SK-N-SH (cell line): ENCODE measurements around the gene SPRED2. TPM values are rescaled to one million over a fixed set of nuclear protein-coding genes. Genes with fewer than 3 reads are reported as not detected.

Experiments used
- CTCF ChIA-PET: fragments of 300-600, 350-600 bp; formaldehyde crosslinking; extraction: SDS; loops from one replicate; lab custom pipeline; 2021; lab: Yijun Ruan, JAX
- POLR2A ChIA-PET: fragments of 350-600 bp; sonication (Branson Sonifier 250); formaldehyde crosslinking; extraction: SDS; loops from one replicate; lab custom pipeline; 2020; ENCODE audit warnings: antibody characterized with exemption, inconsistent platforms; lab: Yijun Ruan, JAX
- DNase-seq: peaks from one replicate; pipeline ENCODE4 v3.0.0; 2012
- H2AFZ ChIP-seq: fragments of 200-600 bp; sonication (generic); 2 replicates; pipeline ENCODE4 v1.8.1; 2016; ENCODE audit warnings: antibody characterized with exemption, mild to moderate bottlenecking, low read depth
- H3F3A ChIP-seq: fragments of 200-600 bp; sonication (generic); replicated peaks from 2 replicates; pipeline ENCODE3; 2016; ENCODE audit warnings: antibody characterized with exemption, mild to moderate bottlenecking; ENCODE audit not compliant: insufficient read depth
- H3K27ac ChIP-seq, 2 experiments: fragments of 200-500 bp in 1 of 2; fragments of 200-600 bp in 1 of 2; sonication (Bioruptor generic) in 1 of 2; sonication (generic), shearing (Covaris generic) in 1 of 2; 2 replicates each; pipeline versions ENCODE4 v1.5.1 to v1.6.1; 2014 to 2016; ENCODE audit warnings: low read depth in 2 of 2, inconsistent platforms in 1 of 2, low read length in 1 of 2, mild to moderate bottlenecking in 1 of 2, mixed read lengths in 1 of 2
- H3K27me3 ChIP-seq: fragments of 200-600 bp; sonication (generic), shearing (Covaris generic); 2 replicates; pipeline ENCODE4 v1.6.1; 2016; ENCODE audit warnings: mixed run types; ENCODE audit not compliant: insufficient read depth
- H3K36me3 ChIP-seq, 2 experiments: fragments of 200-500 bp in 1 of 2; fragments of 200-600 bp in 1 of 2; sonication (Bioruptor generic) in 1 of 2; sonication (generic) in 1 of 2; replicated peaks in 1 of 2; 2 replicates each; pipeline versions ENCODE3 to v1.5.1; 2014 to 2016; ENCODE audit warnings: low read length in 1 of 2, mild to moderate bottlenecking in 1 of 2; ENCODE audit not compliant: insufficient read depth in 2 of 2, control insufficient read depth in 1 of 2
- H3K4me1 ChIP-seq, 2 experiments: fragments of 200-500 bp in 1 of 2; fragments of 200-600 bp in 1 of 2; sonication (Bioruptor generic) in 1 of 2; sonication (generic), shearing (Covaris generic) in 1 of 2; 2 replicates each; pipeline versions ENCODE4 v1.5.1 to v1.6.1; 2014 to 2016; ENCODE audit warnings: low read depth in 1 of 2, low read length in 1 of 2, mixed run types in 1 of 2; ENCODE audit not compliant: insufficient read depth in 2 of 2, control insufficient read depth in 1 of 2
- H3K4me2 ChIP-seq: fragments of 200-600 bp; sonication (generic), shearing (Covaris generic); 2 replicates; pipeline ENCODE4 v1.6.1; 2017; ENCODE audit warnings: mixed run types
- H3K4me3 ChIP-seq, 2 experiments: fragments of 200-500 bp in 1 of 2; fragments of 200-600 bp in 1 of 2; sonication (Bioruptor generic) in 1 of 2; sonication (generic), shearing (Covaris generic) in 1 of 2; 2 replicates each; pipeline versions ENCODE4 v1.5.1 to v1.8.1; 2014 to 2016; ENCODE audit warnings: low read depth in 2 of 2, inconsistent platforms in 1 of 2, low read length in 1 of 2, mild to moderate bottlenecking in 1 of 2, mixed read lengths in 1 of 2, moderate library complexity in 1 of 2
- H3K79me2 ChIP-seq: fragments of 200-600 bp; sonication (generic); 2 replicates; pipeline ENCODE4 v1.8.1; 2017; ENCODE audit warnings: mild to moderate bottlenecking; ENCODE audit not compliant: insufficient read depth
- H3K9ac ChIP-seq: fragments of 200-600 bp; sonication (generic); 2 replicates; pipeline ENCODE4 v1.6.1; 2017; ENCODE audit warnings: mixed run types
- H3K9me2 ChIP-seq: fragments of 200-600 bp; sonication (generic); 2 replicates; pipeline ENCODE4 v1.6.1; 2017; ENCODE audit warnings: mixed run types
- H3K9me3 ChIP-seq: fragments of 200-600 bp; sonication (generic); 2 replicates; pipeline ENCODE4 v1.6.1; 2017; ENCODE audit warnings: mixed run types, mild to moderate bottlenecking, moderate library complexity
- H4K20me1 ChIP-seq: fragments of 200-600 bp; sonication (generic); 2 replicates; pipeline ENCODE4 v1.6.1; 2017; ENCODE audit warnings: mild to moderate bottlenecking, mixed run types; ENCODE audit not compliant: insufficient read depth
- ELF1 ChIP-seq: IDR thresholded peaks from 2 replicates; pipeline ENCODE4 v1.4.0; 2012
- EZH2phosphoT487 ChIP-seq: fragments of 200-600 bp; sonication (generic); IDR thresholded peaks from 2 replicates; pipeline ENCODE4 v1.6.1; 2017; ENCODE audit warnings: low read depth, mixed run types, mild to moderate bottlenecking, antibody characterized with exemption, moderate library complexity, borderline replicate concordance
- FOSL2 ChIP-seq: IDR thresholded peaks from 2 replicates; pipeline ENCODE4 v1.4.0; 2012; ENCODE audit warnings: low read depth, mild to moderate bottlenecking, moderate library complexity, borderline replicate concordance
- FOXM1 ChIP-seq: IDR thresholded peaks from 2 replicates; pipeline ENCODE4 v1.4.0; 2012; ENCODE audit warnings: low read depth, mild to moderate bottlenecking
- GABPA ChIP-seq: IDR thresholded peaks from 2 replicates; pipeline ENCODE4 v1.4.0; 2012; ENCODE audit warnings: low read depth, mild to moderate bottlenecking
- MEF2A ChIP-seq: IDR thresholded peaks from 2 replicates; pipeline ENCODE4 v1.4.0; 2012; ENCODE audit warnings: low read depth, borderline replicate concordance
- MXI1 ChIP-seq: IDR thresholded peaks from 2 replicates; pipeline ENCODE4 v1.6.1; 2012; ENCODE audit warnings: mild to moderate bottlenecking, low read depth, low read length, improper control_type of control experiment
- NRF1 ChIP-seq: IDR thresholded peaks from 2 replicates; pipeline ENCODE4 v1.6.1; 2012; ENCODE audit warnings: low read depth, mild to moderate bottlenecking, low read length
- RFX5 ChIP-seq: IDR thresholded peaks from 2 replicates; pipeline ENCODE4 v1.6.1; 2012; ENCODE audit warnings: mild to moderate bottlenecking, improper control_type of control experiment, low read length
- RXRA ChIP-seq: IDR thresholded peaks from 2 replicates; pipeline ENCODE4 v1.4.0; 2012; ENCODE audit warnings: low read depth, mild to moderate bottlenecking, borderline replicate concordance
- TAF1 ChIP-seq: IDR thresholded peaks from 2 replicates; pipeline ENCODE4 v1.6.1; 2012; ENCODE audit warnings: low read depth, mild to moderate bottlenecking, low read length, moderate library complexity, borderline replicate concordance
- TCF12 ChIP-seq: IDR thresholded peaks from 2 replicates; pipeline ENCODE4 v1.4.0; 2012
- TEAD4 ChIP-seq: IDR thresholded peaks from 2 replicates; pipeline ENCODE4 v1.4.0; 2012; ENCODE audit warnings: mild to moderate bottlenecking, borderline replicate concordance; ENCODE audit not compliant: insufficient read depth
- WGBS: methylation state at CpG from one replicate; pipeline ENCODE4 v1.1.6; 2017; ENCODE audit warnings: low lambda C conversion rate; 5-methylcytosine and 5-hydroxymethylcytosine counted together
- polyA plus RNA-seq, 3 experiments: library from polyadenylated mRNA; depleted of rRNA; stranded (reverse); fragments of >200 nt; gene quantifications; 2 replicates each; pipeline ENCODE4 v1.2.3, GENCODE V29; 2012
- TF ChIP-seq, protein P1 (sequence below): fragments of 150-350 bp; IDR thresholded peaks from 2 replicates; pipeline ENCODE4 v1.6.1; 2016; ENCODE audit warnings: mild to moderate bottlenecking, low read depth, low read length
- TF ChIP-seq, protein P2 (sequence below): IDR thresholded peaks from 2 replicates; pipeline ENCODE4 v1.4.0; 2012; ENCODE audit warnings: low read depth, borderline replicate concordance

SPRED2 gene
- polyA plus RNA-seq, 1 of the 3 experiments (the other 2 are of a cell fraction), result 21.9 TPM

DNA sequence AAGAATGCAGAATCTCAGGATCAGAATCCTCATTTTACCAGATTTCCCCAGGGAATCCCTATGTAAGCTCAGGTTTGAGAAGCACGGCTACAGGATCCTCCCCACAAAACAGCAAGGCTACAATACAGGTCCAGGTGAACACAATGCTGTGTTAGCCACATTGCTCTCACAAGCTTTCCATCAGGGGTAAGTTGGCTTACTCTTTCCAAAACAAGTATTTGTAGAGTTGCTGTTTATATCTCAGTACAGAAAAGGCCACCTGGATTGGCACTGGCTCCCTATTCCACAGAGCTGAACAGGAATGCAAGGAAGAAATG is 11.0 kb downstream of the SPRED2 start:
- no peaks in the 10 kb centered on the region for H3K9me2 ChIP-seq
- no peak for DNase-seq
- no peak overlapping the region for H3K9ac ChIP-seq
- peak overlapping the region in 1 of 2 experiments; percentile 31; a peak in 1 of 4 replicates for H3K27ac ChIP-seq
- no peak overlapping the region for H3K4me3 ChIP-seq
- H3K4me2 ChIP-seq, result no peak overlapping the region
- H3F3A ChIP-seq, result no peaks in the 10 kb centered on the region
- no peaks in the 10 kb centered on the region for H3K9me3 ChIP-seq
- ChIA-PET CTCF (interaction anchor here (1.5 kb wide), 1 partner anchor 157 kb away, joined by 8 read pairs; no protein-coding TSS in a partner anchor), POLR2A (no interaction called here)
- TF ChIP-seq ELF1, result no peak
- no peaks in the 10 kb centered on the region for H3K27me3 ChIP-seq
- H3K4me1 ChIP-seq, result peaks cover 10 to 16% of the 10 kb centered on the region in 2 experiments; a peak in 3 of 4 replicates
- no peak overlapping the region for H2AFZ ChIP-seq
- 70% methylated on average over 1 of the region's 1 CpG for WGBS
- no peaks in the 10 kb centered on the region for H3K36me3 ChIP-seq
- H4K20me1 ChIP-seq, result peaks cover 97% of the 10 kb centered on the region
- peaks cover 99% of the 10 kb centered on the region for H3K79me2 ChIP-seq

DNA sequence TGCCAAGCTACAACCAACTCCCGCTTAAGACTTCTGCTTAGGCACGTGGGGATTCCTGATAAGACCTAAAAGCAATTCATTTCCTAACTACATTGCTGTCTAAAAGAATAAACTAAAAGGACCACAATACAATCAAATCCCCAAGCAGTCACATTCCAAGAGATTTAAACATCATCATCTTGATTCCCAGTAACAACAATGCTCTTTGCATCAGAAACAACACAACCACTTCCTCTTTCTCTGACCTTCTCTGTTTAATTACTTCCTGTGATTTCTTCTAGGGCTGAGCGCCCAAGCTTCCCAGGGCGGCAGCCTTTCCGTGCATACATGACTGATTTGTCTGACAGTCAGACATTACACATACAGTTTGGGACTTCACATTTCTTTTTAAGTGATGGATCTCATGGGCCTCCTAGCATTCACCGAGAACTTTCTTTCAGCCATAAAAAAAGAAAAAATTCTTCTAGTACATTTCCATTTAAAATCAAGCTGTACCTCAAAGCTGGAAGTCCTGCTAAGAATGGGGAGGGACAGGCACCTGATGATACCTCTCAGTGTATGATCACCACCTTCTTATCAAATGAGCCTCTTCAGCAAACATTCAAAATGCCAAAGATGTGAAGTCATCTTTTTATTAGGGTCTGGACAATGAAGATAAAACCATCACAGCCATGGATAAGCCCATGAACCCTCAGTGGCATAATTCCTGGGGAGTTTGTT is 11.5 kb downstream of the SPRED2 start:
- H3K27ac ChIP-seq, result peak overlapping the region in 1 of 2 experiments; percentile 31; a peak in 1 of 4 replicates
- H2AFZ ChIP-seq, result no peak overlapping the region
- H3F3A ChIP-seq, result no peaks in the 10 kb centered on the region
- no peak overlapping the region for H3K4me2 ChIP-seq
- H3K9me2 ChIP-seq, result no peaks in the 10 kb centered on the region
- ChIA-PET CTCF (interaction anchor here (1.5 kb wide), 1 partner anchor 156 kb away, joined by 8 read pairs; no protein-coding TSS in a partner anchor), POLR2A (no interaction called here)
- H3K9ac ChIP-seq, result no peak overlapping the region
- peaks cover 97% of the 10 kb centered on the region for H4K20me1 ChIP-seq
- H3K79me2 ChIP-seq, result peaks cover 99% of the 10 kb centered on the region
- H3K4me1 ChIP-seq, result peaks cover 15 to 20% of the 10 kb centered on the region in 2 experiments; a peak in 3 of 4 replicates
- H3K4me3 ChIP-seq, result no peak overlapping the region
- TF ChIP-seq GABPA, result peak; percentile 60
- no peak for TF ChIP-seq EZH2phosphoT487
- no peak for DNase-seq
- H3K9me3 ChIP-seq, result no peaks in the 10 kb centered on the region
- no peaks in the 10 kb centered on the region for H3K27me3 ChIP-seq
- no peaks in the 10 kb centered on the region for H3K36me3 ChIP-seq
- WGBS, result 83% methylated on average over 6 of the region's 6 CpGs

DNA sequence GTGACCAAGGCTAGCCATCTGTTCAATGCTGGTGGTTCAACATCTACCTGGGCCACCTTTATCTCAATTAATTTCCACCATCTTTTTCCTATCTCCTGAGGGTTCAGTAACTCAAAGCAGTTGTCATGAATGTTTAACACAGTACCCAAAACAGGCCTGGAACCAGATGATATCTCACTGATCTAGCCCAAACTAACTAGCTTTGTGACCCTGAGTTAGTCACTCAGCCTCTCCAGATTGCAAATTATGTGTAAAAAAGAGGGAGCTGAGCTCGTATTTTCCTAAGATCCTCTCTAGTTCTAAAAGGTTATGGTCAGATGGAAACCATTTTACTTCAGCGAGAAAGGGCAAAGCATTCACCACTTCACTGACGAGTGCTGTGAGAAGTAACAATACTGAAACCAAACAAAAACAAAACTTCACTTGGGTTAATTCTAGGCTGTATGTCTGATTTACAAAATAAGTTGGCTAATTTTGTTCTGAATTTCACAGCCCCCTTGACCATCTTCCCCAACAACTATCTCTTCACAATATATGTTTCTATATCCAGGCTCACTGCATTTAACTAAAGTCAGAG is 14.8 kb downstream of the SPRED2 start:
- TF ChIP-seq MEF2A, result no peak
- no peak for TF ChIP-seq TEAD4
- no peak for TF ChIP-seq RFX5
- no peak for TF ChIP-seq FOSL2
- no peak for TF ChIP-seq FOXM1
- TF ChIP-seq, protein P1, sequence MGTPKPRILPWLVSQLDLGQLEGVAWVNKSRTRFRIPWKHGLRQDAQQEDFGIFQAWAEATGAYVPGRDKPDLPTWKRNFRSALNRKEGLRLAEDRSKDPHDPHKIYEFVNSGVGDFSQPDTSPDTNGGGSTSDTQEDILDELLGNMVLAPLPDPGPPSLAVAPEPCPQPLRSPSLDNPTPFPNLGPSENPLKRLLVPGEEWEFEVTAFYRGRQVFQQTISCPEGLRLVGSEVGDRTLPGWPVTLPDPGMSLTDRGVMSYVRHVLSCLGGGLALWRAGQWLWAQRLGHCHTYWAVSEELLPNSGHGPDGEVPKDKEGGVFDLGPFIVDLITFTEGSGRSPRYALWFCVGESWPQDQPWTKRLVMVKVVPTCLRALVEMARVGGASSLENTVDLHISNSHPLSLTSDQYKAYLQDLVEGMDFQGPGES, result no peak
- no peak for TF ChIP-seq RXRA
- no peak for TF ChIP-seq TAF1
- TF ChIP-seq, protein P2, sequence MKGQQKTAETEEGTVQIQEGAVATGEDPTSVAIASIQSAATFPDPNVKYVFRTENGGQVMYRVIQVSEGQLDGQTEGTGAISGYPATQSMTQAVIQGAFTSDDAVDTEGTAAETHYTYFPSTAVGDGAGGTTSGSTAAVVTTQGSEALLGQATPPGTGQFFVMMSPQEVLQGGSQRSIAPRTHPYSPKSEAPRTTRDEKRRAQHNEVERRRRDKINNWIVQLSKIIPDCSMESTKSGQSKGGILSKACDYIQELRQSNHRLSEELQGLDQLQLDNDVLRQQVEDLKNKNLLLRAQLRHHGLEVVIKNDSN, result no peak
- no peak for TF ChIP-seq TCF12
- no peak for TF ChIP-seq NRF1
- no peak for TF ChIP-seq MXI1
- TF ChIP-seq, all 33 proteins: peak for 0
- H3K36me3 ChIP-seq, result no peaks in the 10 kb centered on the region
- peaks cover 99% of the 10 kb centered on the region for H3K79me2 ChIP-seq
- no peak overlapping the region; a peak in 1 of 4 replicates for H3K27ac ChIP-seq
- peaks cover 4% of the 10 kb centered on the region for H3F3A ChIP-seq
- 91% methylated on average over 3 of the region's 3 CpGs for WGBS
- peaks cover 34 to 39% of the 10 kb centered on the region in 2 experiments; a peak in 3 of 4 replicates for H3K4me1 ChIP-seq
- no peak overlapping the region for H3K9ac ChIP-seq
- no peaks in the 10 kb centered on the region for H3K9me3 ChIP-seq
- H3K27me3 ChIP-seq, result no peaks in the 10 kb centered on the region
- no peak for DNase-seq
- no peaks in the 10 kb centered on the region for H3K9me2 ChIP-seq
- ChIA-PET CTCF (no interaction called here), POLR2A (no interaction called here)
- no peak overlapping the region for H3K4me3 ChIP-seq
- H3K4me2 ChIP-seq, result no peak overlapping the region
- H2AFZ ChIP-seq, result no peak overlapping the region
- peaks cover 97% of the 10 kb centered on the region for H4K20me1 ChIP-seq
